ENCODE data around the gene VPS18.
"Not testable (repeated sequence)": the region's sequence is repeated elsewhere in the genome, so short reads cannot be mapped to it uniquely, and the experiment has no call there.

The VPS18 gene

GRCh38 chr15:40893733-40894680 is at the start of gene VPS18:
TSS of gene VPS18 (plus strand) at chr15:40894450. CDS start at chr15:40894769, 319 bp downstream.
- peak; percentile 98 to 99 for DNase-seq

- DNase-seq, result peak in 1 of 2 experiments; percentile 29
Measured at GRCh38 chr15:40844696-40845030, 49.6 kb upstream of the VPS18 start.

GRCh38 chr15:40845036-40845435 is 49.2 kb upstream of the VPS18 start:
- DNase-seq, result no peak

GRCh38 chr15:40845511-40846284 is 48.6 kb upstream of the VPS18 start:
- no peak for DNase-seq

- DNase-seq, result no peak
Measured at GRCh38 chr15:40846841-40847222, 47.4 kb upstream of the VPS18 start.

GRCh38 chr15:40847223-40847961 is 46.9 kb upstream of the VPS18 start:
- no peak for DNase-seq

GRCh38 chr15:40850576-40851112 is 43.6 kb upstream of the VPS18 start:
- no peak for DNase-seq

GRCh38 chr15:40852529-40852928 is 41.7 kb upstream of the VPS18 start:
- no peak for DNase-seq

GRCh38 chr15:40853241-40853890 is 40.9 kb upstream of the VPS18 start:
- DNase-seq, result no peak

- no peak for DNase-seq
Measured at GRCh38 chr15:40854161-40854560, 40.1 kb upstream of the VPS18 start.

GRCh38 chr15:40855706-40856234 is 38.5 kb upstream of the VPS18 start:
- DNase-seq, result no peak

GRCh38 chr15:40856746-40857145 is 37.5 kb upstream of the VPS18 start:
- DNase-seq, result no peak

- peak; percentile 69 to 76 for DNase-seq
Measured at GRCh38 chr15:40857601-40858341, 36.5 kb upstream of the VPS18 start.

- DNase-seq, result no peak
Measured at GRCh38 chr15:40858706-40859105, 35.5 kb upstream of the VPS18 start.

GRCh38 chr15:40859206-40859851 is 34.9 kb upstream of the VPS18 start:
- DNase-seq, result peak; percentile 73 to 81

- not testable (repeated sequence) for DNase-seq
Measured at GRCh38 chr15:40861147-40861546, 33.1 kb upstream of the VPS18 start.

GRCh38 chr15:40863660-40864270 is 30.5 kb upstream of the VPS18 start:
- DNase-seq, result no peak

GRCh38 chr15:40867199-40867598 is 27.1 kb upstream of the VPS18 start:
- DNase-seq, result no peak

GRCh38 chr15:40869686-40870085 is 24.6 kb upstream of the VPS18 start:
- no peak for DNase-seq

- DNase-seq, result no peak
Measured at GRCh38 chr15:40870716-40871115, 23.5 kb upstream of the VPS18 start.

Data from stimulated activated CD4-positive, alpha-beta T cell treated with anti-CD3 and anti-CD28 coated beads, Interleukin-4, amount 100 ng/mL, for 4 hours (primary cell).